Skeletal muscle satellite cell (primary cell): ENCODE measurements around the gene LHX2.

ENCODE experiments used
- H3K27me3 ChIP-seq: 2 replicates; pipeline ENCODE4 v1.7.0; 2013; ENCODE audit warnings: low read length; ENCODE audit not compliant: control insufficient read depth, insufficient read depth
- H3K36me3 ChIP-seq: 2 replicates; pipeline ENCODE4 v1.7.0; 2013; ENCODE audit warnings: mild to moderate bottlenecking, control low read depth, low read length; ENCODE audit not compliant: insufficient read depth
- H3K4me1 ChIP-seq: 2 replicates; pipeline ENCODE4 v1.7.0; 2013; ENCODE audit warnings: low read length; ENCODE audit not compliant: control insufficient read depth, insufficient read depth
- H3K4me2 ChIP-seq: 2 replicates; pipeline ENCODE4 v1.7.0; 2013; ENCODE audit warnings: mild to moderate bottlenecking, low read length
- H3K4me3 ChIP-seq: 2 replicates; pipeline ENCODE4 v1.7.0; 2013; ENCODE audit warnings: low read length
- H3K9ac ChIP-seq: 2 replicates; pipeline ENCODE4 v1.7.0; 2013; ENCODE audit warnings: mild to moderate bottlenecking, low read depth, low read length, moderate library complexity
- H3K9me3 ChIP-seq: replicated peaks from 2 replicates; pipeline ENCODE4 v1.7.0; 2013; ENCODE audit warnings: mild to moderate bottlenecking, control low read depth, low read length

LHX2 gene

DNA sequence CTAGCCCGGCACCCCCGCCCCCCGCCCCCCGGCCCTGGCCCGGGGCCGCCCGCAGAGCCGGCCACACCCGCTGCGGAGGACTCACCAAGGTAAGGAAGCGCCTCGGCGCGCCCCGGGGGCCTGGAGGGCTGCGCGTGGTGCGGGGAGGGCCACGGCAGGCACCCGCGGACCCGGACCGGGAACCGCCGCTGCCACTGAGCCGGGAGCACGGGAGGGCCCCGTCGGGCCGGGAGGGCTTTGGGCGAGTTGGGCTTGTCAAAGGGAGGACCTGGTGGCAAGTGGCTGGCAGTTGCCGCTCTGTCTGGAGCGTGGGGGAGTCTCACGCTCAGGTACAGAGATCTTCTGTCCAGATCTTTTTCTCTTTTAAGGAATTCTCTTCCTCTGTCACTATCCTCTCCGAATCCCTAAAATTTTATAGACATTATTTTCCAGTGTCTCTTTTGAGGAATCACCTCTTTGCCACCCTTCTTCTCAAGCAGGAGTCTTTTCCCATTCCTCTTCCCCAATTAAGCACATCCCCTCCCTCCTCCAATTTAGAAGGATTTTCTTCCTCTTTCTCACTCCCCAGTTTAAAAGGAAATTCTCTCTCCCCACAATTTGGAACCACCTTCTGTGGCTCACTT is 11.3 kb upstream of the LHX2 start:
- H3K4me3 ChIP-seq, result no peak overlapping the region
- H3K27me3 ChIP-seq, result peaks cover 92% of the 10 kb centered on the region

DNA sequence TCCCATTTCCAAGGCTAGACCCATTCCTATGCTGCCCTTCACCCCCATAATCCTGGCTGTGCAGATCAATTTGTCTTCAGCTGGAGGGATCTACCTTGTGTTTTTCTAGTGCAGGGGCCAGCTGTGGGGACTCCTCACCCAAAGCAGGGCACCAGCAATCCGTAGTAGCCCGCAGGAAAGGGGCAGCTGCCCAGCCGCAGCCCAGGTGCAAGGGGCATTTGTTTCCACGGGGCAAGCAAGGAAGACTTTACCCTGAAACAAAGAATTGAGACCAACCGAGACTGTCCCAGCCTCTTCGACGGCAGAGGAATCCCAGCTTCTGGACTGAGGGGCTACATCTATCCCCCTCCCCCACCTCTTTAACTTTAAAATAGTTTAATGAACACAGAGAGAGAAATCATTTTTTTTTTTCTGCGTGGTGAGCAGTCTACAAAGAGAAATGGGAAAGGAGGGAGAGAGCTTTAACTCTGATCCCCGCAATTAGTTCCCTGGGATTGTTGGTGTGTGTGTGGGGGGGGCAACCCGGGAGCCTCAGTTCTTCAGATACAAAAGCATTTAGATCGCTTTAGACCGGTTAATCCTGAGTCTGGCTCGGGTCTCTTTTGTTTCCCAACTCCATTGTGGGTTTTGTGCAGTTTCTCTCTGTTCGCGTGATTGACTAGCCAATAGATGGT is 10.6 kb upstream of the LHX2 start:
- Histone ChIP-seq H3K36me3 (no peaks in the 10 kb centered on the region), H3K4me2 (no peak overlapping the region), H3K27me3 (peaks cover 92% of the 10 kb centered on the region), H3K4me3 (no peak overlapping the region), H3K9ac (no peak overlapping the region), H3K9me3 (no peaks in the 10 kb centered on the region), H3K4me1 (no peaks in the 10 kb centered on the region)

More for the DNA sequence above, 11.3 kb upstream of the LHX2 start:
- H3K4me1 ChIP-seq, result no peaks in the 10 kb centered on the region
- H3K36me3 ChIP-seq, result no peaks in the 10 kb centered on the region
- H3K9me3 ChIP-seq, result no peaks in the 10 kb centered on the region
- H3K4me2 ChIP-seq, result peak overlapping the region; percentile 31
- H3K9ac ChIP-seq, result no peak overlapping the region

DNA sequence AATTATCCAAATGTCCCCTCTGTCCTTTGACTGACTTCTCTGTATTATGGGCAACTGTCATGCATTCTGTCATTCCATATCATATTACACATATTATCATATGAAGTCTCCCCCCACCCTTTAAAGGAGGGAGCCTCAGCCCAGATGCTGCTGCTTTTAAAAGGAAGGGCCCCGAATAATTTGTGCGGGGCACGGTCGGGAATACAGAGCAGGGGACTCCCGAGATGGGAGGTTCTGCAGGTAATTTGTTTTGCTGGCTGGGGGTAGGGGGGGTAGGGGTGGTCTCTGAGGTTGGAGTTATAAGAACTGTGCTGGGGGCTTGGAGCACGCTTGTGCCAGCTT is 10.1 kb upstream of the LHX2 start:
- Histone ChIP-seq H3K9ac (no peak overlapping the region), H3K4me3 (no peak overlapping the region), H3K4me2 (no peak overlapping the region), H3K36me3 (no peaks in the 10 kb centered on the region), H3K4me1 (no peaks in the 10 kb centered on the region), H3K27me3 (peaks cover 92% of the 10 kb centered on the region), H3K9me3 (no peaks in the 10 kb centered on the region)

DNA sequence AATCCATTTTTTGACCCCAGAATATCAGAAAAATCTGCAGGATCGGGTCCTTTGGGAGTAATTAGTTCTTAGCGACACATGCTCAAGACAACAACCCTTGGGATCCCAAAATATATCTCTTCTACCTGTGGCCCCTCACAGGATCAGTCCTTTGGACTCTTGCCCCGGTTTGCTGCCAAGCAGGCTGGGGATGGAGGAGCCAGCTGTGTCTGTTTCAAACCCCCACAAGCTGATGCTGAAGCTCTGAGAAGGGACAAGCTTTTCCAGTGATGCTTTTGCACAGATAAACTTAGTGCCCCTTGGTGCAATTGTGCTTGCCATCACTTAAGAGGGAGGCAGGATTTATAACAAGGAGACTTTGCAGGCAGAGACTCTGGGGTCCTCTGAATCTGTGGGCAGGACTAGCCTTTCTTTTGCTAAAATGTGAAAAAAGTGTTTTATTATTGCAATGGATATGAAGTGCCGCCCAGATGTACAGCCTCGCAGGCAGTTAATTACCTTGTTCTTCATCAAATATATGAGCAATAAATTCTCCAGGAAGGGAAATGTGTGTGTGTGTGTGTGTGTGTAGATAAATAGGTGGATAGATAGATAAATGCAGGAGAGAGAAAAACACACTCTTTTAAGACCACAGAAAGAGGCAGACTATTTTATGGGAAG is 9.6 kb upstream of the LHX2 start:
- no peaks in the 10 kb centered on the region for H3K9me3 ChIP-seq
- H3K9ac ChIP-seq, result no peak overlapping the region
- no peaks in the 10 kb centered on the region for H3K4me1 ChIP-seq
- H3K4me3 ChIP-seq, result no peak overlapping the region
- no peaks in the 10 kb centered on the region for H3K36me3 ChIP-seq
- H3K27me3 ChIP-seq, result peaks cover 92% of the 10 kb centered on the region
- no peak overlapping the region for H3K4me2 ChIP-seq

DNA sequence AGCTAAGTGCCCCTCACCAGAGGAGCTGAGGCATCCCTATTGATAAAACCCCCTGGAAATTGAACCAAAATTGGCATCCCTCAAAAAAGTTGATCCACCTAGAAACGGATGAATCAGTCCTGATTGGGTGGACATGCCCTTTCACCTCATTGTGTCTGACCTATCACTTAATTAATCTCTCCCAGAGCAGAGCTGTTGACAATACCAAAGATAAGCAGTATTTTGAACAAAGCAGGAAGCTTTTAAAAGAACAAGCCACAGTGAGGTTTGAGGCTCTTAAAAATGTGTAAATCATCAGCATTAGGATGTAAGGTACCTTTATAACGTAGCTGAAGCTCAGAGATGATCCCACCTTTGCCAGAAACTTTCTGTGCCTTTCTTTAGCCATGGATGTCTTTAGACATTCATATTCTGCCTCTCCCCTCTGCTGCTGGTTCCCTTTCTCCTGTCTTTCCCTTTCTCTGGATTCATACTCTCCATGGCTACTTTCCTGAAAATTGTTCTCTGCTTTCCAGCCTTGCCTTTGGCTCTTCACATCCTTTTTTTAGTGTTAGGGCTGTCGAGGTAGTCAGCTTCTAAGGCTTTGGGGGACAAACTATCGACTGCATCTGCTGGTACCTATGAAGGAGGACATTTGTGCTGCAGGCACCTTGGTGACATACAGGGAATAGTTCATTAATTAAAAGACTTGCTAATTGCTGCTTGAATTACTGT is 7.8 kb upstream of the LHX2 start:
- no peak overlapping the region for H3K9ac ChIP-seq
- H3K36me3 ChIP-seq, result no peaks in the 10 kb centered on the region
- H3K9me3 ChIP-seq, result no peaks in the 10 kb centered on the region
- H3K4me1 ChIP-seq, result peaks cover 8% of the 10 kb centered on the region
- H3K4me3 ChIP-seq, result no peak overlapping the region
- H3K27me3 ChIP-seq, result peaks cover 92% of the 10 kb centered on the region
- H3K4me2 ChIP-seq, result no peak overlapping the region

DNA sequence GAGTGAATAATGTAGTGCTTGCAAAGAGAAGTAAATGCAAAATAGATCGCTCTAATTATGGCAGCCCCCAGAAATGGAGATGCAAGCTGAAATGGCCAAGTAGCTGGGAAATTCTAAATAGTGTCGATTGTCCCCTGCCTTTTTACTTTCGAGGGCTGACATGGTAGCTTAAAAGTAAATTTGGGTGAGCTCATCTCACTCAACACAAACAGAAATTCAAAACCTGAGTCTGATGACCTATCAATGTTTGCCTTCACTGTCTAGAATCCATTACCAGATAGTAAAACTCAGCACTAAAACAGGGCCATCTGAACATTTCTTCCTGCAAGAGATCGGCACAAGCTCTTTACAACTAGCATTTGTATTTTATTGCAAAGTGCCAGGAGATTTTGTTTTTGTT is 7.0 kb upstream of the LHX2 start:
- Histone ChIP-seq H3K27me3 (peaks cover 95% of the 10 kb centered on the region), H3K9ac (no peak overlapping the region), H3K4me1 (peaks cover 13% of the 10 kb centered on the region), H3K4me2 (no peak overlapping the region), H3K9me3 (no peaks in the 10 kb centered on the region), H3K36me3 (no peaks in the 10 kb centered on the region), H3K4me3 (no peak overlapping the region)

DNA sequence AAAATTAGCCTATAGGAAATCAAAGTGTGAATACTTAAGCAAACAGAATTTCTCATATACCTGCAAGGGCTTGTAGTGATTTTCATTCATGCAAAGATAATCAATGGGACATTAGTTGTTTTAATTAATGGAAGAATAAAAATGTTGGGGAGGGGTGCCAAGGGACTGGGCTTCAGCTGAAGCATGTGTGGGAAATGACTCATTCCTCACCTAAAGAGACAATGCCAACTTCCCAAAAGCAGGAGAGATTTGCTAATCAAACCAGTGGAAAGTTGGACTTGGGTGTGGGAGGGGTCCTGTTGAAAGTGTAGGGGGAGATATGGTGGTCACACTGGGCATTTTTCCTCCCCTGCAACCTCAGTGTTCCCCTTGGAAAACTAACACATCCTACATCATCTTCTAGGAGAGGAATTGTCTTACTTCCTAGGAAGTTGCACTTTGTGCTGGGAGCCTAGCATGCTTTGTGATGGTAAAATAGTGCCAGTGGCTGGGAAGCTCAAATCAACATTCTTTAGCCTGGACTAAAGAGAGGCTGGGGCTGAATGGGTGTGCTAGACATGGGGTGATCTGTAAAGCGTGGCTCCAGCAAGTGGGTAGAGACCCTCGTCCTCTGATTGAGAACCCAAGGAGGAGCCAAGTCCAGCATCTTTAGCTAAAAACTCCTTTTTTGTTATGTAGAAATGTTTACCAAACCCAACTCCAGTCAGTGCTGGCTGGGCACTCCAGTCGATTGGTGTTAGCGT is 6.4 kb upstream of the LHX2 start:
- Histone ChIP-seq H3K4me3 (no peak overlapping the region), H3K9me3 (no peaks in the 10 kb centered on the region), H3K4me1 (peaks cover 13% of the 10 kb centered on the region), H3K4me2 (no peak overlapping the region), H3K9ac (no peak overlapping the region), H3K27me3 (peaks cover 100% of the 10 kb centered on the region), H3K36me3 (no peaks in the 10 kb centered on the region)

DNA sequence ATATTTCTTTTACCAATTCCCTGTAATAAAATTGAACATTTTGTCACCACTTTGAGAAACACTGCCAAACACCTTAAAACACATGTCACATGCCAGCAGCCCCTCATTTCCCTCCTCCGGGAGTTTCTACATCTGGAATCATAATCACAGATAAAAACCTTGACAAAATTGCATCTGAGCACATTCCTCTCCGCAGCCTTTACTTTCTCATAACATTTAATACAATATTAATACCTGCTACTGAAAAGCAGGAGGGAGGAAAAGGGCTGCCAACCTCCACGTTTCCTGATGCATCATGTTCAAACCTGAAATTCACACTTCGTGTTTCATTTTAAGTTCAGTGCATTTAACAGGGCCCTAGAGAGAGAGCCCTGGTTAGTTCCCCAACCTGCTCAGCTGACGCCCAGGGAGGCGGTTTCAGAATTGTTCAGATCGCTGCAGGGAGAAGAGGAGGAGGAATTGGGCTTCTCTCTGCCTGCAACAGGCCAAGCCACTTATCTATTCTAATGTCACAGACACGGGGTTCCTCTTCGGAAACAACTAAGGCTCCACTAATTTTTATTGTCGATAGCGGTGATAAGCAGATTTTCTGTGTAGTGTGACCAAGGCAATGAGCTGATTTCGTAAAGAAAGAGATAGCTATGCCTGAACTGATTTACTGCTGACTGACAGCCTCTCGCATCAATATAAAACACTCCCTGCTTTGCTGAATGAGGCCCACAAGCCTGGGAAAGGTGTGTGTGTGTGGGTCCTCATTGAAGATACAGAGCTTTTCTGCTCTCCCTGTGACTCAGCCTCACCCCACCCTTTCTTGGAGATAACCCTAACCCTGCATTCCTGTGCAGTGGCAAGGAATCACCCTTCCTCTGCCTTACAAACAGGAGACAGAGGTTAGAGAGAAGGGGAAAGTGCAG is 4.9 kb upstream of the LHX2 start:
- peaks cover 20% of the 10 kb centered on the region for H3K4me1 ChIP-seq
- H3K9ac ChIP-seq, result no peak overlapping the region
- H3K27me3 ChIP-seq, result peaks cover 91% of the 10 kb centered on the region
- no peaks in the 10 kb centered on the region for H3K9me3 ChIP-seq
- H3K36me3 ChIP-seq, result no peaks in the 10 kb centered on the region
- no peak overlapping the region for H3K4me2 ChIP-seq
- H3K4me3 ChIP-seq, result no peak overlapping the region

DNA sequence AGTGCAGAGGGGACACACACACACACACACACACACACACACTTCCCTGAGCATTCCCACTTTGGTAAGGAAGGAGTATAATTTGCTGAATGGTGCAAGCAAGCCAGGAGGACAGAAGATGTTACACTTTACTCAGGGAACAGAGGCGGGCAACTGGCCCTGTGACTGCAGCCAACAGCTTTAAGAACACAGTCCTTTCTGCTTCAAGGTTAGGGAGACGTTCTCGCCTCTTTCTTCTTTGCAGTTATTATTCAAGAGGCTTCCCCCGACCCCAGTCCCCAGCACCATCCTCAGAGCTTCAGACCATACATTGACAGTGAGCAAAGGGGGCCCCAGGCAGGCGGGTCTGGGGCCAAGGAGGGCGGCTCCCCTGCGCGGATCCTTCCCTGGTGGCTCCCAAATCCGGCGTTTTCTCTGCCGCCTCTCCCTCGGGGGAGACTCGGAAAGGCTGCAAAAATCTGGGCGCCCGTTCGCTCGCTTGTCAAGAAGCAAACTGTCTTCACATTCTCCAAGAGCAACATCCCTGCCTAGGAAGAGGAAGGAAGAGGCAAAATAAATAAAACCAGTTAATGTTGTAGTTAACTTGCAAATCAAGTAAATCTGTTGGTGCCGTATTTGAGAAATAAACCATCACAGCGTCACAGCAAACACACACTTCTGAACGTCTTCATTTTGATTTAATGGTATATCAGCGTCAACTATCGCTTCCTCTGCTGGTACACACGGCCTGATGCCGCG is 3.8 kb upstream of the LHX2 start:
- H3K4me1 ChIP-seq, result peaks cover 27% of the 10 kb centered on the region
- H3K4me2 ChIP-seq, result peak overlapping the region; percentile 59
- H3K36me3 ChIP-seq, result no peaks in the 10 kb centered on the region
- H3K4me3 ChIP-seq, result peak overlapping the region; percentile 17
- H3K9ac ChIP-seq, result no peak overlapping the region
- peaks cover 81% of the 10 kb centered on the region for H3K27me3 ChIP-seq
- H3K9me3 ChIP-seq, result no peaks in the 10 kb centered on the region

DNA sequence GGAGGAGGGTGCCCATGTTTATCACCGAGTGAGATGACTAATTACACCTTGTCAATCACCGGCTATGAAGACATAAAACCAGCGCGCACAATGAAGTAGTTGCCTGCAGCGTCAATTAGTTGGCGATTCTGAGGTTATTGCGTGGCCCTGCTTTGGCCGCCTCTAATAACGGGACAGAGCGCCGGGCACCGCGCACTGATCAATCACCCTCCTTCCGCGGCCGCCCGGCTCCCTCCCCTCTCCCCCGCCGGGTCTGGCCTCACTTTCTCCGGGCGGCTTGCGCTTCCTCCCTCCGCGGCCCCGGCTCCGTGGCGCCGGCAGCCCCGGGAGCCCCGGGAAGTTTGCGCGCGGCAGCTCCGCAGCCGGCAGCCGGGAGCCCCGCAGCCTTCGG is 3.3 kb upstream of the LHX2 start:
- Histone ChIP-seq H3K4me1 (peaks cover 27% of the 10 kb centered on the region), H3K4me2 (peak overlapping the region; percentile 59), H3K36me3 (no peaks in the 10 kb centered on the region), H3K4me3 (peak overlapping the region; percentile 17), H3K27me3 (peaks cover 75% of the 10 kb centered on the region), H3K9me3 (no peaks in the 10 kb centered on the region), H3K9ac (no peak overlapping the region)
